GM21576 (cell line): ENCODE data around the gene RBBP8NL.

Experiments
- ATAC-seq: cut with Tn5 transposase; IDR thresholded peaks from one replicate; pipeline ENCODE4 v1.9.1; 2021; ENCODE audit warnings: mild to moderate bottlenecking, moderate library complexity; ENCODE audit not compliant: unreplicated experiment

RBBP8NL gene

GRCh38 chr20:62427172-62428001, at the start of gene RBBP8NL:
Gene RBBP8NL, minus strand, starts transcription at chr20:62427539. Its CDS starts 7,892 bp downstream, at chr20:62419647.
- no peak for ATAC-seq

- no peak for ATAC-seq
Observed at GRCh38 chr20:62476056-62476838, 48.9 kb upstream of the RBBP8NL start.

GRCh38 chr20:62475772-62476055, 48.4 kb upstream of the RBBP8NL start, which contains the start of gene GATA5:
Gene GATA5, minus strand, starts transcription at chr20:62475995. Its CDS starts 474 bp downstream, at chr20:62475521.
- no peak for ATAC-seq

- no peak for ATAC-seq
Observed at GRCh38 chr20:62475027-62475771, 47.9 kb upstream of the RBBP8NL start.

GRCh38 chr20:62474604-62475026, 47.3 kb upstream of the RBBP8NL start:
- no peak for ATAC-seq

- no peak for ATAC-seq
Observed at GRCh38 chr20:62473717-62474603, 46.6 kb upstream of the RBBP8NL start.

GRCh38 chr20:62472941-62473585, 45.7 kb upstream of the RBBP8NL start:
- ATAC-seq, result no peak

GRCh38 chr20:62472138-62472940, 45.0 kb upstream of the RBBP8NL start:
- no peak for ATAC-seq

GRCh38 chr20:62470459-62470858, 43.1 kb upstream of the RBBP8NL start:
- ATAC-seq, result no peak

- no peak for ATAC-seq
Observed at GRCh38 chr20:62470001-62470400, 42.7 kb upstream of the RBBP8NL start.

GRCh38 chr20:62469352-62469751, 42.0 kb upstream of the RBBP8NL start:
- no peak for ATAC-seq

- ATAC-seq, result no peak
Observed at GRCh38 chr20:62466806-62467537, 39.6 kb upstream of the RBBP8NL start.

- ATAC-seq, result no peak
Observed at GRCh38 chr20:62466072-62466760, 38.9 kb upstream of the RBBP8NL start.

GRCh38 chr20:62464990-62465389, 37.7 kb upstream of the RBBP8NL start:
- no peak for ATAC-seq

- no peak for ATAC-seq
Observed at GRCh38 chr20:62464425-62464770, 37.1 kb upstream of the RBBP8NL start.

GRCh38 chr20:62463651-62464424, 36.5 kb upstream of the RBBP8NL start:
- no peak for ATAC-seq

GRCh38 chr20:62462976-62463592, 35.7 kb upstream of the RBBP8NL start:
- ATAC-seq, result no peak
